PC-9 (cell line): ENCODE results near the gene NEB. TPM values are rescaled to one million over a fixed set of nuclear protein-coding genes. Genes with fewer than 3 reads are reported as not detected.
"Not testable (repeated sequence)": the region's sequence is repeated elsewhere in the genome, so short reads cannot be mapped to it uniquely, and the experiment has no call there.

ENCODE experiments used
- BruUV-seq: library from RNA; stranded (reverse); fragments of 400-500 nt; replicated peaks from 2 replicates; lab custom pipeline; 2021; lab: Mats Ljungman, UMichigan
- CTCF ChIA-PET: fragments of 300-600 bp; sonication (Branson Sonifier 250); formaldehyde crosslinking; loops from one replicate; lab custom pipeline; 2022; ENCODE audit warnings: antibody characterized with exemption; lab: Charles Lee
- POLR2A ChIA-PET: fragments of 300-600 bp; sonication (Branson Sonifier 250); formaldehyde crosslinking; loops from one replicate; lab custom pipeline; 2022; ENCODE audit warnings: antibody characterized with exemption; ENCODE audit not compliant: unreplicated experiment; lab: Charles Lee
- DNase-seq, 2 experiments: peaks; one replicate each; pipeline versions ENCODE4 v3.0.0 to v3.0.0-alpha.2; 2015 to 2022; ENCODE audit warnings: mixed read lengths in 1 of 2
- H2AFZ ChIP-seq: fragments of 200-600 bp; sonication (generic); 2 replicates; pipeline ENCODE4 v1.8.1; 2017; ENCODE audit warnings: antibody characterized with exemption
- H3F3A ChIP-seq: fragments of 200-600 bp; sonication (generic); 2 replicates; pipeline ENCODE4 v1.8.1; 2017; ENCODE audit warnings: antibody characterized with exemption, mild to moderate bottlenecking, low read depth; ENCODE audit not compliant: insufficient read depth
- H3K27ac ChIP-seq: fragments of 200-600 bp; sonication (generic); 2 replicates; pipeline ENCODE4 v1.6.1; 2016; ENCODE audit warnings: mixed run types
- H3K27me3 ChIP-seq: fragments of 200-600 bp; sonication (generic); 2 replicates; pipeline ENCODE4 v1.6.1; 2016; ENCODE audit warnings: low read depth, mixed run types; ENCODE audit not compliant: insufficient read depth
- H3K36me3 ChIP-seq: fragments of 200-600 bp; sonication (generic); 2 replicates; pipeline ENCODE4 v1.6.1; 2016; ENCODE audit warnings: low read depth, mixed run types
- H3K4me1 ChIP-seq: fragments of 200-600 bp; sonication (generic); replicated peaks from 2 replicates; pipeline ENCODE4 v1.6.1; 2016; ENCODE audit warnings: mixed run types; ENCODE audit not compliant: insufficient read depth
- H3K4me2 ChIP-seq: fragments of 200-600 bp; sonication (generic); 2 replicates; pipeline ENCODE4 v1.6.1; 2017; ENCODE audit warnings: mixed run types
- H3K4me3 ChIP-seq: fragments of 200-600 bp; sonication (generic); 2 replicates; pipeline ENCODE4 v1.6.1; 2016; ENCODE audit warnings: mixed run types
- H3K79me2 ChIP-seq: fragments of 200-600 bp; sonication (generic); 2 replicates; pipeline ENCODE4 v1.6.1; 2017; ENCODE audit warnings: low read depth, mixed run types
- H3K9me2 ChIP-seq: fragments of 200-600 bp; sonication (generic); 2 replicates; pipeline ENCODE4 v1.8.1; 2017; ENCODE audit warnings: mild to moderate bottlenecking; ENCODE audit not compliant: insufficient read depth
- H3K9me3 ChIP-seq: fragments of 200-600 bp; sonication (generic); 2 replicates; pipeline ENCODE4 v1.8.1; 2016; ENCODE audit warnings: low read depth; ENCODE audit not compliant: insufficient read depth
- H4K20me1 ChIP-seq: fragments of 200-600 bp; sonication (generic); 2 replicates; pipeline ENCODE4 v1.8.1; 2017; ENCODE audit not compliant: insufficient read depth
- intact Hi-C: fragments of 100-400 bp; cut with micrococcal nuclease; formaldehyde crosslinking; loops from one replicate; pipeline ENCODE4 v1.10.0; 2022; ENCODE audit not compliant: unreplicated experiment
- total RNA-seq: library from RNA; stranded (reverse); gene quantifications from 2 replicates; pipeline ENCODE4 v1.2.3, GENCODE V29; 2021
- TF ChIP-seq, protein P1 (sequence below): fragments of 200-600 bp; sonication (generic); conservative IDR thresholded peaks from 2 replicates; pipeline ENCODE4 v1.6.1; 2017; ENCODE audit warnings: mixed run types, antibody characterized with exemption, mild to moderate bottlenecking, moderate library complexity

Gene NEB
- total RNA-seq, 1 experiment from 2014 or later = 0.15 TPM

DNA sequence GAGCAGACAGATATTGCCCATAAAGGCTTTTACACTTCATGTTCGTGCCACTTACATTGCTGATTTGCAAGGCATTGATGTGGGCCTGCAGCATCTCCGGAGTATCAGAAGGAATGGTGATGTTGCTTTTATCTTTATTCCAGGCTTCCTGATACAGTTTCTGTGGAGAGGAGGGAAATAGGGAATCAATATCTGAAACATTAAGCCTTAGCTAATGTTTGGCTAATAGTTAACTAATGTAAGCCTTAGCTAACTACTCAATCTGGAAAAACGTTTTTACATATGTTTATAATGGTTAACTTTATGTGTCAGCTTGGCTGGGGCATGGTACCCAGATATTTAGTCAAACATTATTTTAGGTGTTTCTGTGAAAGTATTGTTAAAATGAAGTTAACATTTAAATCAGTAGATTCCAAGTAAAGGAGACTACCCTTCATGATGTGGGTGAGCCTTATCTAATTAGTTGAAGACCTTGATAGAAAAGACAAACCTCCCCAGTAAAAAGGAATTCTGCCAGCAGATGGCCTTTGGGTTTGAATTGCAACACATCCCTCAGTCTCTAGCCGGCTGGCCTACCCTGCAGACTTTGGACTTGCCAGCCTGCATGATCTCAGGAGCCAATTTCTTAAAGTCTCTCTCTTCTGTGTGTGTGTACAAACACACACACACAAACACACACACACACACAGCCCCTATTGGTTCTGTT is 137.2 kb downstream of the NEB start:
- H3K79me2 ChIP-seq, POLR2A ChIA-PET, H4K20me1 ChIP-seq, BruUV-seq, H3K27me3 ChIP-seq, DNase-seq, H3K36me3 ChIP-seq, H3K4me1 ChIP-seq, H3K9me3 ChIP-seq, H3F3A ChIP-seq, H3K4me2 ChIP-seq, CTCF ChIA-PET, H2AFZ ChIP-seq, intact Hi-C loops, H3K4me3 ChIP-seq, H3K27ac ChIP-seq, H3K9me2 ChIP-seq: not testable (repeated sequence)

DNA sequence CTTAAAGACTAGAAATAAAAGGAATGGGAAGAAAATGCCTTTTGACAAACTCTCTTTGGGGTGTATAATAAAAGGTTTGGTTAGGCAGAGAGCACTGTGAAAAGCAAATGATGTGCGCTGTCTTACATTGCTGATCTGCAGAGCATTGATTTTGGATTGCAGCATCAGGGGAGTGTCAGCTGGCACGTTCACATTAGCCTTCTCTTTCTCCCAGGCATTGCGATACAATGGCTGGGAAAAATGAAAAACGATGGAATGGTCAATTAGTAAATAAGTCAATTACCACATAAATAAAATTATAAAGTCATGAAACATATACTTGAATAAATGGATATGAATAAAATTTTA is 142.4 kb downstream of the NEB start:
- H4K20me1 ChIP-seq, DNase-seq, POLR2A ChIA-PET, H3K36me3 ChIP-seq, H3K4me2 ChIP-seq, H3K27me3 ChIP-seq, H3K4me1 ChIP-seq, intact Hi-C loops, H3K4me3 ChIP-seq, H3K79me2 ChIP-seq, H3K9me2 ChIP-seq, H3K27ac ChIP-seq, H2AFZ ChIP-seq, BruUV-seq, H3F3A ChIP-seq, H3K9me3 ChIP-seq, CTCF ChIA-PET: not testable (repeated sequence)

DNA sequence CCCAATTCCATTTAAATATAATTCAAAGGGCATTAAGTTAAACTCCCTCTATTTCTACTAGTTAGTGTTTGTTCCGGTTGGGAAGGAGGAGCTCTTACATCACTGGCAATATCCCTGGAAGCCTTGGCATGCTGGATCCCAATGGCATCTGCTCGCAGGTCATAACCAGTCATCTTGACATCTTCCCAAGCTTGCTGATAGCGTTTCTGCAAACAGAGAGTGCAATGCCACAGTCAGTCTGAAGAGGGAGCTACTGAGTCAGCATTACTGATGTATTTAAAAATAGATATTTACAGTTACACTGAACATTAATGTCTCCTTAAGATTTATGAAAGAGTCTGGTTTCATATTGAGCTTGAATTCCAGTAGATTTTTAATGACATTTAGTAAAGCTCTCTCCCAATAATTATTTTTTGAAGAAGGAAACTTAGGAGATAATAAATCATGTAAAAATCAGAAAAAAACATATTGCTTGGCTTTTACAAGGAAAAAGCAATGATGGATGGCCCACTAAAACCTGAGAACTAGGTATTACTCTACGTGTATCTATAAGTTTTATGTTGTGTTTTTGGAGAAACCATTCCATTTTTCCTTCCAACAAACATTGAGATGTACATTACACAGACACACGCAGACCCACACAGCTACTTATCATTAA is 142.9 kb downstream of the NEB start:
- H3K36me3 ChIP-seq, BruUV-seq, POLR2A ChIA-PET, H3K4me1 ChIP-seq, H3K4me2 ChIP-seq, H4K20me1 ChIP-seq, DNase-seq, H3K27ac ChIP-seq, H3K4me3 ChIP-seq, H3K27me3 ChIP-seq, H3K79me2 ChIP-seq, intact Hi-C loops, H3K9me2 ChIP-seq, H3K9me3 ChIP-seq, H3F3A ChIP-seq, H2AFZ ChIP-seq, CTCF ChIA-PET: not testable (repeated sequence)
- TF ChIP-seq, protein P1, sequence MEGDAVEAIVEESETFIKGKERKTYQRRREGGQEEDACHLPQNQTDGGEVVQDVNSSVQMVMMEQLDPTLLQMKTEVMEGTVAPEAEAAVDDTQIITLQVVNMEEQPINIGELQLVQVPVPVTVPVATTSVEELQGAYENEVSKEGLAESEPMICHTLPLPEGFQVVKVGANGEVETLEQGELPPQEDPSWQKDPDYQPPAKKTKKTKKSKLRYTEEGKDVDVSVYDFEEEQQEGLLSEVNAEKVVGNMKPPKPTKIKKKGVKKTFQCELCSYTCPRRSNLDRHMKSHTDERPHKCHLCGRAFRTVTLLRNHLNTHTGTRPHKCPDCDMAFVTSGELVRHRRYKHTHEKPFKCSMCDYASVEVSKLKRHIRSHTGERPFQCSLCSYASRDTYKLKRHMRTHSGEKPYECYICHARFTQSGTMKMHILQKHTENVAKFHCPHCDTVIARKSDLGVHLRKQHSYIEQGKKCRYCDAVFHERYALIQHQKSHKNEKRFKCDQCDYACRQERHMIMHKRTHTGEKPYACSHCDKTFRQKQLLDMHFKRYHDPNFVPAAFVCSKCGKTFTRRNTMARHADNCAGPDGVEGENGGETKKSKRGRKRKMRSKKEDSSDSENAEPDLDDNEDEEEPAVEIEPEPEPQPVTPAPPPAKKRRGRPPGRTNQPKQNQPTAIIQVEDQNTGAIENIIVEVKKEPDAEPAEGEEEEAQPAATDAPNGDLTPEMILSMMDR = peak; percentile 49

DNA sequence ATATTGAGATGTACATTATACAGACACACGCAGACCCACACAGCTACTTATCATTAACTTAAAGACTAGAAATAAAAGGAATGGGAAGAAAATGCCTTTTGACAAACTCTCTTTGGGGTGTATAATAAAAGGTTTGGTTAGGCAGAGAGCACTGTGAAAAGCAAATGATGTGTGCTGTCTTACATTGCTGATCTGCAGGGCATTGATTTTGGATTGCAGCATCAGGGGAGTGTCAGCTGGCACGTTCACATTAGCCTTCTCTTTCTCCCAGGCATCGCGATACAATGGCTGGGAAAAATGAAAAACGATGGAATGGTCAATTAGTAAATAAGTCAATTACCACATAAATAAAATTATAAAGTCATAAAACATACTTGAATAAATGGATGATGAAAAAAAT is 153.0 kb downstream of the NEB start:
- H3K27me3 ChIP-seq, H3K9me3 ChIP-seq, BruUV-seq, H3K4me3 ChIP-seq, H2AFZ ChIP-seq, CTCF ChIA-PET, H4K20me1 ChIP-seq, intact Hi-C loops, H3F3A ChIP-seq, H3K27ac ChIP-seq, H3K36me3 ChIP-seq, H3K79me2 ChIP-seq, H3K4me2 ChIP-seq, DNase-seq, H3K9me2 ChIP-seq, POLR2A ChIA-PET, H3K4me1 ChIP-seq: not testable (repeated sequence)

DNA sequence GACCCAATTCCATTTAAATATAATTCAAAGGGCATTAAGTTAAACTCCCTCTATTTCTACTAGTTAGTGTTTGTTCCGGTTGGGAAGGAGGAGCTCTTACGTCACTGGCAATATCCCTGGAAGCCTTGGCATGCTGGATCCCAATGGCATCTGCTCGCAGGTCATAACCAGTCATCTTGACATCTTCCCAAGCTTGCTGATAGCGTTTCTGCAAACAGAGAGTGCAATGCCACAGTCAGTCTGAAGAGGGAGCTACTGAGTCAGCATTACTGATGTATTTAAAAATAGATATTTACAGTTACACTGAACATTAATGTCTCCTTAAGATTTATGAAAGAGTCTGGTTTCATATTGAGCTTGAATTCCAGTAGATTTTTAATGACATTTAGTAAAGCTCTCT is 153.6 kb downstream of the NEB start:
- POLR2A ChIA-PET, DNase-seq, H3K4me2 ChIP-seq, H3K4me3 ChIP-seq, intact Hi-C loops, CTCF ChIA-PET, H3K9me2 ChIP-seq, H3K36me3 ChIP-seq, H3K27me3 ChIP-seq, H3K79me2 ChIP-seq, H4K20me1 ChIP-seq, H3K9me3 ChIP-seq, BruUV-seq, H2AFZ ChIP-seq, H3K4me1 ChIP-seq, H3K27ac ChIP-seq, H3F3A ChIP-seq: not testable (repeated sequence)
